Sigmoid colon (tissue), 4 donors: ENCODE results near the gene SARS2.

ENCODE experiments used
- CTCF ChIP-seq, 4 experiments: fragments of 450-650 bp in 3 of 4; fragments of 200-600 bp in 1 of 4; IDR thresholded peaks; one replicate each; pipeline ENCODE4 v1.5.1; 2016 to 2019; ENCODE audit warnings: antibody characterized with exemption in 4 of 4, mild to moderate bottlenecking in 3 of 4, moderate library complexity in 2 of 4
- EP300 ChIP-seq, 4 donors: sonication (generic); formaldehyde crosslinking; IDR thresholded peaks; one replicate each; pipeline ENCODE4 v1.6.1; 2017; ENCODE audit warnings: antibody characterized with exemption in 4 of 4
- POLR2A ChIP-seq, 2 donors: fragments of 450-650 bp; IDR thresholded peaks; one replicate each; pipeline ENCODE4 v1.6.1; 2016; ENCODE audit warnings: antibody characterized with exemption in 2 of 2, mild to moderate bottlenecking in 2 of 2, moderate library complexity in 2 of 2
- POLR2AphosphoS5 ChIP-seq, 4 donors: sonication (generic); formaldehyde crosslinking; IDR thresholded peaks; one replicate each; pipeline ENCODE4 v1.6.1; 2017; ENCODE audit warnings: antibody characterized with exemption in 4 of 4

- TF ChIP-seq POLR2AphosphoS5 (IDR thresholded peaks at IDR 0.05) (no peak), POLR2A (IDR thresholded peaks at IDR 0.05) (no peak), CTCF (IDR thresholded peaks at IDR 0.05) (no peak), EP300 (IDR thresholded peaks at IDR 0.05) (no peak)
Observed at GRCh38 chr19:38901683-38902082, 28.9 kb downstream of the SARS2 start.
